HEK293 (cell line): ENCODE data around the gene MACF1.

Experiments
- BCL6B ChIP-seq: fragments of 450-650 bp; formaldehyde crosslinking; IDR thresholded peaks from 2 replicates; pipeline ENCODE4 v1.5.1; 2017; ENCODE audit warnings: missing biosample characterization, missing genetic modification characterization
- GLI4 ChIP-seq: fragments of 450-650 bp; formaldehyde crosslinking; IDR thresholded peaks from 2 replicates; pipeline ENCODE4 v1.5.1; 2016; ENCODE audit warnings: missing biosample characterization, missing genetic modification characterization
- HOXC10 ChIP-seq: sonication (generic); formaldehyde crosslinking; IDR thresholded peaks from 2 replicates; pipeline ENCODE4 v1.8.1; 2023; ENCODE audit warnings: mild to moderate bottlenecking, missing genetic modification reagents
- KLF10 ChIP-seq: fragments of 450-650 bp; IDR thresholded peaks from 2 replicates; pipeline ENCODE4 v1.5.1; 2018; ENCODE audit warnings: missing biosample characterization, mild to moderate bottlenecking, missing genetic modification characterization
- KLF17 ChIP-seq: fragments of 450-650 bp; formaldehyde crosslinking; IDR thresholded peaks from 2 replicates; pipeline ENCODE4 v1.5.1; 2016; ENCODE audit warnings: missing biosample characterization, missing genetic modification characterization
- MZF1 ChIP-seq: fragments of 450-650 bp; formaldehyde crosslinking; IDR thresholded peaks from 2 replicates; pipeline ENCODE4 v1.5.1; 2017; ENCODE audit warnings: missing biosample characterization, missing genetic modification characterization, borderline replicate concordance
- PBX3 ChIP-seq: sonication (generic); formaldehyde crosslinking; IDR thresholded peaks from 2 replicates; pipeline ENCODE4 v1.8.1; 2022; ENCODE audit warnings: mild to moderate bottlenecking, moderate library complexity, missing genetic modification reagents
- SCRT2 ChIP-seq: fragments of 450-650 bp; formaldehyde crosslinking; IDR thresholded peaks from 2 replicates; pipeline ENCODE4 v1.5.1; 2016; ENCODE audit warnings: missing biosample characterization, missing genetic modification characterization
- ZBTB1 ChIP-seq: fragments of 450-650 bp; formaldehyde crosslinking; IDR thresholded peaks from 2 replicates; pipeline ENCODE4 v1.5.1; 2016; ENCODE audit warnings: missing biosample characterization, missing genetic modification characterization
- ZFHX2 ChIP-seq: fragments of 450-650 bp; formaldehyde crosslinking; conservative IDR thresholded peaks from 2 replicates; pipeline ENCODE4 v1.5.1; 2016; ENCODE audit warnings: missing biosample characterization, missing genetic modification characterization
- ZFP69B ChIP-seq: fragments of 450-650 bp; formaldehyde crosslinking; IDR thresholded peaks from 2 replicates; pipeline ENCODE4 v1.5.1; 2016; ENCODE audit warnings: missing biosample characterization, missing genetic modification characterization
- ZNF169 ChIP-seq: fragments of 450-650 bp; formaldehyde crosslinking; IDR thresholded peaks from 2 replicates; pipeline ENCODE4 v1.5.1; 2016; ENCODE audit warnings: missing biosample characterization, missing genetic modification characterization
- ZNF184 ChIP-seq: fragments of 450-650 bp; IDR thresholded peaks from 2 replicates; pipeline ENCODE4 v1.5.1; 2018; ENCODE audit warnings: missing biosample characterization, mild to moderate bottlenecking, missing genetic modification characterization
- ZNF211 ChIP-seq: fragments of 450-650 bp; formaldehyde crosslinking; IDR thresholded peaks from 2 replicates; pipeline ENCODE4 v1.5.1; 2016; ENCODE audit warnings: low read depth, missing biosample characterization, missing genetic modification characterization
- ZNF274 ChIP-seq, 2 experiments: fragments of 200-500 bp in 1 of 2; fragments of 450-650 bp in 1 of 2; sonication (Bioruptor generic) in 1 of 2; formaldehyde crosslinking in 1 of 2; IDR thresholded peaks; 2 replicates each; pipeline versions ENCODE4 v1.5.1 to v1.6.1; 2014 to 2016; ENCODE audit warnings: borderline replicate concordance in 1 of 2, inconsistent platforms in 1 of 2, low read length in 1 of 2, missing biosample characterization in 1 of 2, missing genetic modification characterization in 1 of 2
- ZNF324 ChIP-seq: fragments of 450-650 bp; formaldehyde crosslinking; IDR thresholded peaks from 2 replicates; pipeline ENCODE4 v1.5.1; 2016; ENCODE audit warnings: missing biosample characterization, missing genetic modification characterization
- ZNF514 ChIP-seq: fragments of 450-650 bp; formaldehyde crosslinking; IDR thresholded peaks from 2 replicates; pipeline ENCODE4 v1.5.1; 2016; ENCODE audit warnings: missing biosample characterization, missing genetic modification characterization
- ZNF530 ChIP-seq: fragments of 450-650 bp; formaldehyde crosslinking; IDR thresholded peaks from 2 replicates; pipeline ENCODE4 v1.5.1; 2016; ENCODE audit warnings: low read depth, missing biosample characterization, missing genetic modification characterization
- ZNF548 ChIP-seq: fragments of 450-650 bp; formaldehyde crosslinking; IDR thresholded peaks from 2 replicates; pipeline ENCODE4 v1.5.1; 2016; ENCODE audit warnings: missing biosample characterization, missing genetic modification characterization
- ZNF558 ChIP-seq: fragments of 450-650 bp; formaldehyde crosslinking; IDR thresholded peaks from 2 replicates; pipeline ENCODE4 v1.5.1; 2016; ENCODE audit warnings: missing biosample characterization, missing genetic modification characterization
- ZNF560 ChIP-seq: fragments of 450-650 bp; formaldehyde crosslinking; IDR thresholded peaks from 2 replicates; pipeline ENCODE4 v1.5.1; 2017; ENCODE audit warnings: missing biosample characterization, missing genetic modification characterization, borderline replicate concordance
- ZNF639 ChIP-seq: fragments of 450-650 bp; formaldehyde crosslinking; IDR thresholded peaks from 2 replicates; pipeline ENCODE4 v1.5.1; 2016; ENCODE audit warnings: missing biosample characterization, missing genetic modification characterization
- ZNF670 ChIP-seq: fragments of 450-650 bp; formaldehyde crosslinking; IDR thresholded peaks from 2 replicates; pipeline ENCODE4 v1.5.1; 2016; ENCODE audit warnings: missing biosample characterization, missing genetic modification characterization, low read depth
- ZNF768 ChIP-seq: fragments of 450-650 bp; formaldehyde crosslinking; IDR thresholded peaks from 2 replicates; pipeline ENCODE4 v1.5.1; 2018; ENCODE audit warnings: missing biosample characterization, mild to moderate bottlenecking, missing genetic modification characterization
- ZNF776 ChIP-seq: fragments of 450-650 bp; formaldehyde crosslinking; IDR thresholded peaks from 2 replicates; pipeline ENCODE4 v1.5.0; 2017; ENCODE audit warnings: missing biosample characterization, missing genetic modification characterization, borderline replicate concordance
- ZNF792 ChIP-seq: fragments of 450-650 bp; formaldehyde crosslinking; IDR thresholded peaks from 2 replicates; pipeline ENCODE4 v1.5.1; 2016; ENCODE audit warnings: missing biosample characterization, missing genetic modification characterization
- ZSCAN16 ChIP-seq: fragments of 450-650 bp; formaldehyde crosslinking; IDR thresholded peaks from 2 replicates; pipeline ENCODE4 v1.5.1; 2016; ENCODE audit warnings: missing biosample characterization, missing genetic modification characterization

Gene MACF1

GRCh38 chr1:39261712-39262221, 57.3 kb downstream of the MACF1 start (continued):
- TF ChIP-seq ZNF274 (IDR thresholded peaks at IDR 0.05; ENCODE audit: low read length) (no peak), ZNF274 (tag by site-specific recombination; IDR thresholded peaks at IDR 0.05; ENCODE audit: borderline replicate concordance) (no peak), GLI4 (tag by site-specific recombination) (no peak), BCL6B (tag by site-specific recombination) (peak; percentile 67), ZSCAN16 (no peak), KLF17 (no peak), ZNF514 (tag by site-specific recombination) (no peak), ZNF558 (tag by site-specific recombination) (no peak), ZNF324 (tag by site-specific recombination) (no peak), ZNF560 (tag by site-specific recombination) (no peak), ZNF776 (tag by site-specific recombination) (no peak), ZFP69B (tag by site-specific recombination) (no peak), ZNF670 (tag by site-specific recombination) (no peak), ZNF639 (peak; percentile 93), ZNF169 (tag by site-specific recombination) (no peak), ZNF792 (tag by site-specific recombination) (no peak), ZFHX2 (no peak), PBX3 (CRISPR knock-in tag) (no peak), ZBTB1 (tag by site-specific recombination) (peak; percentile 34; the same call in 1 of the 2 replicates), SCRT2 (tag by site-specific recombination) (peak; percentile 59; the same call in 1 of the 2 replicates), ZNF211 (tag by site-specific recombination) (no peak), MZF1 (tag by site-specific recombination) (0 out of 2 replicates have a peak, but pooled peaks have one; percentile 51), KLF10 (tag by site-specific recombination) (no peak), ZNF548 (tag by site-specific recombination) (no peak), ZNF184 (tag by site-specific recombination) (no peak), ZNF768 (tag by site-specific recombination) (no peak), HOXC10 (CRISPR knock-in tag) (no peak), ZNF530 (no peak)
